ENCODE measurements around the gene MYO16. TPM values are rescaled to one million over a fixed set of nuclear protein-coding genes. Genes with fewer than 3 reads are reported as not detected.

MYO16 gene
- total and polyA plus RNA-seq, 9 donors: under 0.01 to 0.37 (median 0.16) TPM; not detected in 2

GRCh38 chr13:108929532-108930206, 300.3 kb downstream of the MYO16 start:
- Histone ChIP-seq H3K4me1 (ENCODE audit: insufficient read depth) (no peaks in the 10 kb centered on the region), H3K36me3 (no peaks in the 10 kb centered on the region), H3K4me3 (no peak overlapping the region), H3K27ac (no peak overlapping the region), H3K27me3 (no peaks in the 10 kb centered on the region), H3K9me3 (no peaks in the 10 kb centered on the region)
- WGBS, 3 donors: 22 to 34% (median 31%) methylated on average over 3 of the region's 3 CpGs
- TF ChIP-seq EP300 (IDR thresholded peaks at IDR 0.05) (no peak), CTCF (IDR thresholded peaks at IDR 0.05) (no peak), POLR2A (IDR thresholded peaks at IDR 0.05) (no peak)
- DNase-seq: no peak
- intact Hi-C loops (cut with DNase I): no loop called here

GRCh38 chr13:108932196-108932595, 302.8 kb downstream of the MYO16 start:
- intact Hi-C loops (cut with DNase I): no loop called here
- WGBS, 3 donors: 64 to 75% (median 68%) methylated on average over 4 of the region's 4 CpGs
- Histone ChIP-seq H3K4me1 (ENCODE audit: insufficient read depth) (no peaks in the 10 kb centered on the region), H3K9me3 (no peaks in the 10 kb centered on the region), H3K36me3 (no peaks in the 10 kb centered on the region), H3K27me3 (no peaks in the 10 kb centered on the region), H3K4me3 (no peak overlapping the region), H3K27ac (no peak overlapping the region)
- no peak for DNase-seq
- TF ChIP-seq CTCF (IDR thresholded peaks at IDR 0.05) (no peak), EP300 (IDR thresholded peaks at IDR 0.05) (no peak), POLR2A (IDR thresholded peaks at IDR 0.05) (no peak)

DNA sequence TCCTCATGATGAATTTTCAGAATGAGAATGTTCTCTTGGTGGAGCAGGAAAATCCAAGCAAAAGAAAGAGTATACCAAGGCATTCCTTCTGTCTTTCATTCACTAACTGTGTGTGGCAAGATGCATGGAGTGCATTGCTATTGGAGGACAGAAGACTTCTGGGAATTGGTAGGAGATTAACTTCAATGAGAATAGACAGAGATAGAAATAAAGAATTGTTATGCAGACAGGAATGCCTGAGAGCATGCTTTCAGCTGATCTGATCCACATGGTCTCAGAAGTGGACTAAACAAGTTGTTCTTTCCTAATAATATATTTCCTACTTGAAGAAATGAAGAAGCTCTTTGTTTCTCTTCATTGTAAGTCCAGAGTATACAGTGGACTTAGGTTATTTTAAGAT, 303.6 kb downstream of the MYO16 start:
- Histone ChIP-seq H3K4me1 (ENCODE audit: insufficient read depth) (no peaks in the 10 kb centered on the region), H3K9me3 (no peaks in the 10 kb centered on the region), H3K27ac (no peak overlapping the region), H3K36me3 (no peaks in the 10 kb centered on the region), H3K27me3 (no peaks in the 10 kb centered on the region), H3K4me3 (no peak overlapping the region)
- intact Hi-C loops (cut with DNase I): no loop called here
- no peak for TF ChIP-seq CTCF (IDR thresholded peaks at IDR 0.05)
- no peak for TF ChIP-seq EP300 (IDR thresholded peaks at IDR 0.05)
- no peak for TF ChIP-seq POLR2A (IDR thresholded peaks at IDR 0.05)
- no peak for DNase-seq

GRCh38 chr13:108938155-108938554, 308.7 kb downstream of the MYO16 start:
- no peak for DNase-seq
- H3K27ac ChIP-seq: no peak overlapping the region
- no peaks in the 10 kb centered on the region for H3K4me1 ChIP-seq (ENCODE audit: insufficient read depth)
- H3K27me3 ChIP-seq: no peaks in the 10 kb centered on the region
- no peak overlapping the region for H3K4me3 ChIP-seq
- TF ChIP-seq EP300 (IDR thresholded peaks at IDR 0.05): no peak
- TF ChIP-seq CTCF (IDR thresholded peaks at IDR 0.05): no peak
- TF ChIP-seq POLR2A (IDR thresholded peaks at IDR 0.05): no peak
- H3K9me3 ChIP-seq: no peaks in the 10 kb centered on the region
- 90 to 94% (median 91%) methylated on average over 1 of the region's 1 CpG for WGBS, 3 donors
- no peaks in the 10 kb centered on the region for H3K36me3 ChIP-seq
- intact Hi-C loops (cut with DNase I): no loop called here

Measured in ovary (tissue), 9 donors.